NOMO-1 (cell line): ENCODE results near the gene FHOD3.
"Not testable (repeated sequence)": the region's sequence is repeated elsewhere in the genome, so short reads cannot be mapped to it uniquely, and the experiment has no call there.

Source experiments
- DNase-seq, 2 experiments: peaks; one replicate each; lab custom pipeline; 2025; ENCODE audit not compliant: unreplicated experiment in 2 of 2; lab: John Stamatoyannopoulos, UW

FHOD3 gene

GRCh38 chr18:36535202-36535935, 237.9 kb downstream of the FHOD3 start:
- no peak for DNase-seq

DNA sequence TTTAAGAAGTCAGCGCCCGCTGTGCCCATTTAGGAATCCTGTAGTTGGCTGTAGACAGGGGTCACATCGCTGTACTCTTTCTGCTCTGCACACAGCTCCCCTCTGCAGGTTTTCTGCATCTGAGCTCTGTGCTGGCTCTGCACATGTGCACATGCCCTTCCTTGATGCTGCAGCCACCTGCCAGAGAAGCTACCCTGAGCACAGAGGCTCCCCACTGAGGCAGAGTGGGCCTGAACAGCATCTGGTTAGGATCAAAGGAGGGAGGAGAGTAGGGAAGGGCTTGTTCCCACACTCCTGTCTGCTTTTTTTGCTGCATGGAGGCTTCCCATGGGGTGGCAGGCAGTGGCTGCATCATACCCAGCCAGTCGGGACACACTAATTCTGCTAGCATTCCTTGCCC, 238.9 kb downstream of the FHOD3 start:
- DNase-seq: no peak

GRCh38 chr18:36537289-36537688, 239.8 kb downstream of the FHOD3 start:
- no peak for DNase-seq

DNA sequence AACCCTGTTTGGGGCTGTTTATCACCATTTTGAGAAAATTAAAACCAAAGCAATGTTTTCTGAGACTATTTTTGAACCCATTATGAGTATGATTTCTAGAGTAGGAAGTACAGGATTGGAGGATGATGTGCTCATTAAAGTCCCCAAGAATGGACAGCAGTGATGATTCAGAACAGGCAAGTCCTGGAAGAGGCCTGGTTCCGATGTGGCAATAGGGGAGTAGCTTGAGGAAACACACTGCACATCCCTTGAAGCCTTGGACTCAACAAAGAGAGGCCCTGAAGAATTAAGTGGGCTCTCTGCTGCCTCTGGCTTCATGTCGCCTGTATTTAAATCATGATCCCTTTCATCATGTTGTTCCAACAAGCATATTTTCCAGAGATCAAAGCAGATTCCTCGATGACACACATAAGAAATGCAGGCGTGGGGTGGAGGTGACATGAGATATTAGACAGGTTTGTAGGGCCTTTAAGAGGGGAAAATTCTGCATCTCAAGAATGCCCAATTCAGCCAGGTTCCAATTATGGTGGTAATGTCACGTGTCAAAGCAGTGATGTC, 242.2 kb downstream of the FHOD3 start:
- no peak for DNase-seq

DNA sequence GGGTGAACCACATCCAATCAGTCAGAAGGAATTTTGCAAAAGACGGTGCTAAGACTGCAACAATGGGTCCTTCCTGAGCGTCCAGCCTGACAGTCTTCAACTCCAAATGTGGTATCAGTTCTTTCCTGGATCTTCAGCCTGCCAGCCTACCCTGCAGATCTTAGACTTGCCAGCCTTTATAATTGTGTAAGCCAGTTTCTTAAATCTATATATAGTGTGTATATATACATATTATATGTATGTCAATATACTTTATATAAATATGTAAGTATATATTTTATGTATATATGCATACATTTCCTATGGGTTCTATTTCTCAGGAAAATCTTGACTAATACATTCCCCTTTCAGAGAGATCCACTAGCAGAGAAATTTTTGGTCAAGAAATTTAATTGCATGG, 245.5 kb downstream of the FHOD3 start:
- DNase-seq: no peak

DNA sequence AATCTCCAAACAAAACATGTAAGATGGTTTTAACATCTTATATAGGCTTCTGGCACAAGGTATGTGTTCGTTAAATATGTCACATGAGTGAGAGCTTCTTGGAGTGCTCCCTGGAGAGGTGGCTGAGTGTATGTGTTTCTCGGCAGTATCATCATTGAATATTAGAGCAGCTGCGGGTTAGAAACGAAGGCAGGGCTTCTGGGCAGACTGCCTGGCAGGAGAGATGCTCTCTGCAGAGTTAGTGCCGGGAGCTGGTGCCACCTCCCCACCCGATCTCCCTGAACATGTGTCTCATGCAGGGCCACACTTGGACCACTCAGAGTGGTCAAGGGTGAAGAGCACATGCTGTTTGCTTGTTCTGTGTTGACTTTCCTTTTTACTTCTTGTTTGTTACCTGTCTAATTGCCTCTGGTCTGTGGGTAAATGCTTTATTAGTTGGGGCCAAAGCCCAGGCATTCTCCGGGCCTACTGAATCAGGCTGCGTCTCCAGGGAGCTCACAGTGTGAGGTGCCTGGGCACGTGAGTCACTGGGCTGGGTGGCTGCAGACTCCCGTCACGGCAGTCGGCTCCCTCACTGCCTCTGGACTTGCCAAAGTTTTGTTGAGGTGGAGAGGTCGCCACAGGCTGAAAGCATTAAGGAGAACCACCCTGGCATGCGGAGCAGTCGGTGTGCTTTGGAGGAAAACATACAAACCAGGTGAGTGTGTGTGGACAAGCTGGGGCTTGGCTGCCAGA, 246.6 kb downstream of the FHOD3 start:
- DNase-seq: no peak

GRCh38 chr18:36545821-36546427, 248.4 kb downstream of the FHOD3 start:
- no peak for DNase-seq

- no peak for DNase-seq
These were observed 249.4 kb downstream of the FHOD3 start for GRCh38 chr18:36546876-36547275.

DNA sequence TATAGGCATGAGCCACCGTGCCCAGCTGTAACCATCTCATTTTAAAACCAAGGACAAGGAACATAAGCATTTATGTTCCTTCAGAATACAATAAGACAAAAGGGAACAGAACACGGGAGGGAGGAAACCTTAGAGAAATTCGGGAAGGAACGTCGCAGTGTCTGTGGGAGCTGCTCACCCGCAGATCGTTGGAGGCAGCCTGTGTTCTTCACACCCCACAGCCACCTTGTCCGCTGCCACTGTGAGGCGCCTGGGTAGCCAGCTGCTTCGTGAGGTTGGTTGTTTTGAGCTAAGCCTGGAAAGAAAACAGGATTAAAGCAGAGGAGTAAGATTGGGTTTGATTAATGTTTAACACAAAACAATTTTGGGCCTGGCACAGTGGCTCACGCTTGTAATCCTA, 250.0 kb downstream of the FHOD3 start:
- DNase-seq: no peak

- not testable (repeated sequence) for DNase-seq
These were observed 253.8 kb downstream of the FHOD3 start for GRCh38 chr18:36551274-36551673.

DNA sequence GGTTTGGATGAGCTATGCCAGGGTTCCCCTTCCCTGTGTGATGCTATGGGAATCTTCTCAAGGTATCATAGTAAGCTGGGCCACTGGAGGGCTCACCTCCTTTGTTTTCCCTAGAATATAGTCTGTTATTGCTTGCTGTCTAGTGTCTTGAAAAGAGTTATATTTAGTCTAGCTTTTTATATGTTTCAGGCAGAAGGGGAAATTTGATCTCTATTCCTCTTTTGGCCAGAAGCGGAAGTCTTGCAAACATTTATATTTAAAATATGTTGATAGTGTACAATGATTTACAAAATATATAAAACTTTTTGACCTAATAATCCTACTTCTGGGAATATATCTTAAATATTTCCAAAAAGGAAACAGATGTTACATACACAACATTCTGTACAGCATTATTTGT, 260.7 kb downstream of the FHOD3 start:
- peak; percentile 37 to 42 for DNase-seq

DNA sequence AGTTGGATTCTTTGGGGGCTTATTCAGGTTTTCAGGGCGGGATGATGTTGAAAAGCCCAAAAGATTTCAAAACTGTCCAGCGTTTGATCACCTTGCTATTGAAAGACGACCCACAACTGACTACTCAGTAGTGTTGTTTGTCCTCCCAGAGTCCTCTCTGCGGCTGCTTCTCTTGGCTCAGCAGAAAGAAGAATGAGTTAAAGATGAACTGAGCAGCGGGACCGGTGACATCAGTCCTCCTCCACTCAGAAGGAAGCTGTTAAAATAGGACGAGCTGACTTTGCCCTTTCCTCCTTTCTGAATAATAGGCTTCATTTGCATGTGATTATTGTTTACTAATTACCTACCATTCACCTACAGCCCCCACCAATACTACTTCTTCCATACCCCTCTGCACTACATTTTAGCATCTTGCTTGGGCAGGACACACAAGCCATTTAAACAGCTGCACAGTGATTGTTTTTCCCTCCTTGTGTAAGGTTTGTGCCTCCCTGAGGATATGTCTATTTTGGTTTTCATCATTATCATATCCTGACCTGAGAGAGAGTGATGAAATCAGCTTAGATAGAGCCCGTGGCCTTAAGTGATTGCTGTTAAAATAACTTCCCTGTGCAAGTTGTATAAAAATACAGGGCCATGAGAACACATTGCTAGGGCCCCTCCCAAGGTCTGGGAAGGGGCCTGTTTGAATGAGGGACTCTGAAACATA, 261.8 kb downstream of the FHOD3 start:
- no peak for DNase-seq

DNA sequence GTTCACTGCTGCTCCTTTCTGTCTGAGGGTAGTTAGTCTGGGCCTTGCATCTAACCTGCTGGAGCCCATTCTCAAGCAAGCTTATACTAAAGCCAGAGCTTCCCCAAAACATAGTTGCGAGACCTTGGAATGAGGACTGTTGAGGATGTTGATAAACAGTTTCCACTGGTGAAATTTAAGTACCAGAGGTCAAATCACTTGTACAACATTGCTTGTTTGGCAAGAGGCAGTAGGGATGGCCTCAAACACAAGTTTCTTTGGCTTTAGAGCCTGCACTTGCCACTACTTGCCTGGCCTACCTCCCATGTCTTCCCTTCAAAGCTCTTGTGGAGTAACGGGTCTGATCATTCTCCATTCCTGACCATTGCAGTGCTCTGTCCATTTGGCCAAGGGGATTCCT, 262.7 kb downstream of the FHOD3 start:
- no peak for DNase-seq

DNA sequence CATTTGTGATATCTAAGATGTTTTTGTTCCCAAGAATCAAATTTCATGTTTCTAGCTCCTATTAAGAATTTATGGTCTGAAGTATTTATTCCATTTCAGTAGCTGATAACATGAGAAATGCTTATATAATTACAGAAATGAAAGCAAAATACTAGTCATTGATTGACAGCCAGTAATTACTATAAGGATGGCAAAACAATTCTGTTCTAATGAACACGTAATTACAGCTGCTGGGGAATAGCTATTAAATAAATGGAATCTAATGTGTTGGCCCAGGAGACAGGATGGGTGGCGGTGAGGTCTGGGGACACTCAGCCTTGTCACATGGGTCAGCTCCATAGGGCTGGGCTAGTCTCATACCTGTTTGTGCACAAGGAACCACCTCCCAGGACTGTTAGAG, 263.5 kb downstream of the FHOD3 start:
- no peak for DNase-seq

GRCh38 chr18:36564841-36565240, 267.3 kb downstream of the FHOD3 start:
- DNase-seq: no peak

- DNase-seq: no peak
These were observed 270.3 kb downstream of the FHOD3 start for GRCh38 chr18:36567800-36568199.

- DNase-seq: no peak
These were observed 271.0 kb downstream of the FHOD3 start for GRCh38 chr18:36568487-36568886.

GRCh38 chr18:36572135-36572856, 274.8 kb downstream of the FHOD3 start:
- peak in 1 of 2 experiments; percentile 31 for DNase-seq

GRCh38 chr18:36576339-36576738, 278.8 kb downstream of the FHOD3 start:
- peak; percentile 6 to 44 for DNase-seq
